Measurements from ENCODE around the gene QKI. TPM values are rescaled to one million over a fixed set of nuclear protein-coding genes. Genes with fewer than 3 reads are reported as not detected.

Gene QKI
- total RNA-seq, 1 donor from 2014 or later: 79.7 TPM

GRCh38 chr6:163538331-163538730 lies 123.8 kb downstream of the QKI start:
- H3K27me3 Mint-ChIP-seq: no peaks in the 10 kb centered on the region
- H3K36me3 Mint-ChIP-seq (ENCODE audit: low read depth): peaks cover 18% of the 10 kb centered on the region
- H3K4me1 Mint-ChIP-seq: peaks cover 7% of the 10 kb centered on the region
- H3K9me3 Mint-ChIP-seq: no peaks in the 10 kb centered on the region
- H3K27ac Mint-ChIP-seq: no peak overlapping the region
- no peak overlapping the region for H3K4me3 Mint-ChIP-seq
- DNase-seq: no peak
- intact Hi-C loops (cut with micrococcal nuclease): no loop called here

GRCh38 chr6:163539101-163539762 lies 124.7 kb downstream of the QKI start:
- intact Hi-C loops (cut with micrococcal nuclease): no loop called here
- Mint-ChIP-seq H3K27ac (no peak overlapping the region), H3K27me3 (no peaks in the 10 kb centered on the region), H3K4me1 (peaks cover 7% of the 10 kb centered on the region), H3K4me3 (no peak overlapping the region), H3K36me3 (ENCODE audit: low read depth) (peaks cover 18% of the 10 kb centered on the region), H3K9me3 (no peaks in the 10 kb centered on the region)
- no peak for DNase-seq

GRCh38 chr6:163543321-163543720 lies 128.8 kb downstream of the QKI start:
- H3K27ac Mint-ChIP-seq: no peak overlapping the region
- no peak overlapping the region for H3K4me3 Mint-ChIP-seq
- H3K36me3 Mint-ChIP-seq (ENCODE audit: low read depth): peaks cover 9% of the 10 kb centered on the region
- peaks cover 4% of the 10 kb centered on the region for H3K4me1 Mint-ChIP-seq
- intact Hi-C loops (cut with micrococcal nuclease): no loop called here
- no peak for DNase-seq
- H3K9me3 Mint-ChIP-seq: no peaks in the 10 kb centered on the region
- no peaks in the 10 kb centered on the region for H3K27me3 Mint-ChIP-seq

GRCh38 chr6:163545370-163545769 lies 130.9 kb downstream of the QKI start:
- Mint-ChIP-seq H3K4me3 (no peak overlapping the region), H3K4me1 (peaks cover 2% of the 10 kb centered on the region), H3K27me3 (no peaks in the 10 kb centered on the region), H3K9me3 (no peaks in the 10 kb centered on the region), H3K36me3 (ENCODE audit: low read depth) (peaks cover 2% of the 10 kb centered on the region), H3K27ac (no peak overlapping the region)
- intact Hi-C loops (cut with micrococcal nuclease): no loop called here
- no peak for DNase-seq

GRCh38 chr6:163547287-163547686 lies 132.8 kb downstream of the QKI start:
- intact Hi-C loops (cut with micrococcal nuclease): no loop called here
- Mint-ChIP-seq H3K27me3 (no peaks in the 10 kb centered on the region), H3K9me3 (no peaks in the 10 kb centered on the region), H3K4me1 (peaks cover 9% of the 10 kb centered on the region), H3K4me3 (no peak overlapping the region), H3K27ac (no peak overlapping the region), H3K36me3 (ENCODE audit: low read depth) (peaks cover 2% of the 10 kb centered on the region)
- no peak for DNase-seq

- Mint-ChIP-seq H3K4me3 (no peak overlapping the region), H3K27ac (no peak overlapping the region), H3K9me3 (no peaks in the 10 kb centered on the region), H3K36me3 (ENCODE audit: low read depth) (peaks cover 4% of the 10 kb centered on the region), H3K4me1 (peaks cover 10% of the 10 kb centered on the region), H3K27me3 (no peaks in the 10 kb centered on the region)
- DNase-seq: no peak
- intact Hi-C loops (cut with micrococcal nuclease): no loop called here
These were observed 134.1 kb downstream of the QKI start for GRCh38 chr6:163548624-163549023.

GRCh38 chr6:163554032-163554431 lies 139.5 kb downstream of the QKI start:
- H3K27ac Mint-ChIP-seq: no peak overlapping the region
- peaks cover 12% of the 10 kb centered on the region for H3K36me3 Mint-ChIP-seq (ENCODE audit: low read depth)
- no peaks in the 10 kb centered on the region for H3K9me3 Mint-ChIP-seq
- no peak for DNase-seq
- H3K4me3 Mint-ChIP-seq: no peak overlapping the region
- intact Hi-C loops (cut with micrococcal nuclease): loop anchor here (1.0 kb wide), 1 partner anchor 138 kb away; no protein-coding TSS in a partner anchor
- H3K27me3 Mint-ChIP-seq: no peaks in the 10 kb centered on the region
- peaks cover 11% of the 10 kb centered on the region for H3K4me1 Mint-ChIP-seq

GRCh38 chr6:163554663-163555062 lies 140.1 kb downstream of the QKI start:
- Mint-ChIP-seq H3K4me3 (no peak overlapping the region), H3K9me3 (no peaks in the 10 kb centered on the region), H3K27me3 (no peaks in the 10 kb centered on the region), H3K4me1 (peaks cover 10% of the 10 kb centered on the region), H3K27ac (no peak overlapping the region), H3K36me3 (ENCODE audit: low read depth) (peaks cover 13% of the 10 kb centered on the region)
- DNase-seq: peak; percentile 87
- intact Hi-C loops (cut with micrococcal nuclease): loop anchor here (1.0 kb wide), 1 partner anchor 138 kb away; no protein-coding TSS in a partner anchor

GRCh38 chr6:163559661-163560060 lies 145.1 kb downstream of the QKI start:
- intact Hi-C loops (cut with micrococcal nuclease): no loop called here

GRCh38 chr6:163563318-163563717 lies 148.8 kb downstream of the QKI start:
- intact Hi-C loops (cut with micrococcal nuclease): no loop called here

More at GRCh38 chr6:163559661-163560060, 145.1 kb downstream of the QKI start:
- Mint-ChIP-seq H3K9me3 (no peaks in the 10 kb centered on the region), H3K4me3 (no peak overlapping the region), H3K36me3 (ENCODE audit: low read depth) (peaks cover 27% of the 10 kb centered on the region), H3K27ac (no peak overlapping the region), H3K27me3 (no peaks in the 10 kb centered on the region), H3K4me1 (peaks cover 2% of the 10 kb centered on the region)
- no peak for DNase-seq

GRCh38 chr6:163564534-163564933 lies 150.0 kb downstream of the QKI start:
- Mint-ChIP-seq H3K4me3 (no peak overlapping the region), H3K27me3 (no peaks in the 10 kb centered on the region), H3K27ac (no peak overlapping the region), H3K9me3 (no peaks in the 10 kb centered on the region), H3K36me3 (ENCODE audit: low read depth) (peaks cover 20% of the 10 kb centered on the region), H3K4me1 (peaks cover 5% of the 10 kb centered on the region)
- intact Hi-C loops (cut with micrococcal nuclease): no loop called here
- DNase-seq: no peak

More at GRCh38 chr6:163563318-163563717, 148.8 kb downstream of the QKI start:
- Mint-ChIP-seq H3K9me3 (no peaks in the 10 kb centered on the region), H3K4me1 (peaks cover 5% of the 10 kb centered on the region), H3K36me3 (ENCODE audit: low read depth) (peaks cover 23% of the 10 kb centered on the region), H3K27ac (no peak overlapping the region), H3K4me3 (no peak overlapping the region), H3K27me3 (no peaks in the 10 kb centered on the region)
- no peak for DNase-seq

- no peak overlapping the region for H3K4me3 Mint-ChIP-seq
- peaks cover 17% of the 10 kb centered on the region for H3K36me3 Mint-ChIP-seq (ENCODE audit: low read depth)
- intact Hi-C loops (cut with micrococcal nuclease): no loop called here
- H3K27me3 Mint-ChIP-seq: no peaks in the 10 kb centered on the region
- H3K4me1 Mint-ChIP-seq: peaks cover 5% of the 10 kb centered on the region
- DNase-seq: no peak
- no peak overlapping the region for H3K27ac Mint-ChIP-seq
- no peaks in the 10 kb centered on the region for H3K9me3 Mint-ChIP-seq
These were observed 150.6 kb downstream of the QKI start for GRCh38 chr6:163565140-163565539.

- intact Hi-C loops (cut with micrococcal nuclease): no loop called here
- Mint-ChIP-seq H3K9me3 (no peaks in the 10 kb centered on the region), H3K4me1 (peaks cover 2% of the 10 kb centered on the region), H3K27ac (no peak overlapping the region), H3K27me3 (no peaks in the 10 kb centered on the region), H3K4me3 (no peak overlapping the region), H3K36me3 (ENCODE audit: low read depth) (peaks cover 25% of the 10 kb centered on the region)
- DNase-seq: no peak
These were observed 151.5 kb downstream of the QKI start for GRCh38 chr6:163566056-163566455.

- Mint-ChIP-seq H3K4me1 (peaks cover 5% of the 10 kb centered on the region), H3K9me3 (peaks cover 3% of the 10 kb centered on the region), H3K36me3 (ENCODE audit: low read depth) (peaks cover 34% of the 10 kb centered on the region), H3K27me3 (no peaks in the 10 kb centered on the region), H3K27ac (no peak overlapping the region), H3K4me3 (no peak overlapping the region)
- intact Hi-C loops (cut with micrococcal nuclease): no loop called here
- no peak for DNase-seq
These were observed 153.8 kb downstream of the QKI start for GRCh38 chr6:163568275-163568674.
